Measurements from ENCODE around the gene SAPCD2. TPM values are rescaled to one million over a fixed set of nuclear protein-coding genes. Genes with fewer than 3 reads are reported as not detected.

SAPCD2 gene
- total and polyA plus RNA-seq, 2 experiments from 2014 or later, result 13.4 to 60.3 TPM

DNA sequence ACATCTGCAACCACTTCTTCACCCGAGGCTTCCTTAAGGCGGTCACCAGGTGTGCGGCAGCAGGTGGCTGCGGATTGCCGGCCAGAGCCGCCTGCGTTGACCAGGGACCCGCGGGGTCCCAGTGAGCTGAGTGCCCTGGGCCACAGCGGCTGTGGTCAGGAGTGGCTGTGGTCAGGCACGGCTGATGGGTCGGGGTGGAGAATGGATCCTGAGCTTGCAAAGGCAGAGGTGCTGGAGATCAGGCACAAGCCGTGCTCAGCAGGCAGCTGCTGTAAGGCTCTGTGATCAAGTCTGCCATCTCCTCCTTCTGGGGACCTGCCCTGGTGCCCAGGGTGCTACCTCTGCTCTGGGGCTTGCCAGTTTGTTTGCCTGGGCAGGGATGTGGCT is 9.0 kb upstream of the SAPCD2 start:
- no peak for DNase-seq (ENCODE audit: low spot score)

GRCh38 chr9:137078701-137079400 is 8.5 kb upstream of the SAPCD2 start:
- peak overlapping the region; percentile 86 for H2AFZ ChIP-seq
- TF ChIP-seq ZNF114 (CRISPR knock-in tag; IDR thresholded peaks at IDR 0.05) (no peak), EZH2 (IDR thresholded peaks at IDR 0.05; ENCODE audit: low read depth, unreplicated experiment) (peak; percentile 44), POLR2AphosphoS5 (IDR thresholded peaks at IDR 0.05; ENCODE audit: low read depth) (peak; percentile 57; the same call in 1 of the 2 replicates), REST (IDR thresholded peaks at IDR 0.05; ENCODE audit: unreplicated experiment) (no peak), JUNB (IDR thresholded peaks at IDR 0.05; ENCODE audit: unreplicated experiment) (no peak)
- H3K9me2 ChIP-seq (ENCODE audit: insufficient read depth), result no peaks in the 10 kb centered on the region
- no peaks in the 10 kb centered on the region for H3K36me3 Mint-ChIP-seq (ENCODE audit: low read depth)
- H3K9me3 Mint-ChIP-seq, result no peaks in the 10 kb centered on the region
- 0 out of 2 replicates have a peak, but pooled peaks cover 6% of the 10 kb centered on the region for H4K20me1 ChIP-seq (replicated peaks; ENCODE audit: insufficient read depth)
- ATAC-seq (peak; percentile 70), DNase-seq (ENCODE audit: low spot score) (peak; percentile 62)
- H3K4me3 Mint-ChIP-seq, result peak overlapping the region; percentile 70
- no peaks in the 10 kb centered on the region for H3K79me2 ChIP-seq (replicated peaks; ENCODE audit: insufficient read depth)
- H3F3A ChIP-seq (replicated peaks; ENCODE audit: low read depth), result peaks cover 24% of the 10 kb centered on the region
- H3K4me1 Mint-ChIP-seq, result peaks cover 13% of the 10 kb centered on the region
- H3K27ac ChIP-seq (ENCODE audit: low read depth), result no peak overlapping the region
- no peak overlapping the region for H3K27ac Mint-ChIP-seq
- H3K36me3 ChIP-seq (ENCODE audit: insufficient read depth), result no peaks in the 10 kb centered on the region
- H3K4me1 ChIP-seq (ENCODE audit: insufficient read depth), result peaks cover 24% of the 10 kb centered on the region
- H3K4me2 ChIP-seq, result peak overlapping the region; percentile 88
- peaks cover 40% of the 10 kb centered on the region for H3K27me3 ChIP-seq (ENCODE audit: insufficient read depth)
- peaks cover 45% of the 10 kb centered on the region for H3K27me3 Mint-ChIP-seq (ENCODE audit: insufficient read depth, low read depth, poor library complexity)
- peak overlapping the region; percentile 64 for H3K4me3 ChIP-seq

More for the DNA sequence above, 9.0 kb upstream of the SAPCD2 start:
- peaks cover 40% of the 10 kb centered on the region for H3K27me3 ChIP-seq (ENCODE audit: insufficient read depth)
- Mint-ChIP-seq H3K9me3 (no peaks in the 10 kb centered on the region), H3K27ac (no peak overlapping the region), H3K36me3 (ENCODE audit: low read depth) (no peaks in the 10 kb centered on the region), H3K4me1 (peaks cover 13% of the 10 kb centered on the region), H3K27me3 (ENCODE audit: insufficient read depth, low read depth, poor library complexity) (peaks cover 43% of the 10 kb centered on the region), H3K4me3 (peak overlapping the region; percentile 49; the same call in 2 of the 3 replicates)
- TF ChIP-seq POLR2AphosphoS5 (IDR thresholded peaks at IDR 0.05; ENCODE audit: low read depth), result no peak
- TF ChIP-seq ZNF114 (CRISPR knock-in tag; IDR thresholded peaks at IDR 0.05), result no peak
- TF ChIP-seq ZNF331 (CRISPR knock-in tag; IDR thresholded peaks at IDR 0.05; ENCODE audit: low read depth), result no peak
- TF ChIP-seq, protein P1, sequence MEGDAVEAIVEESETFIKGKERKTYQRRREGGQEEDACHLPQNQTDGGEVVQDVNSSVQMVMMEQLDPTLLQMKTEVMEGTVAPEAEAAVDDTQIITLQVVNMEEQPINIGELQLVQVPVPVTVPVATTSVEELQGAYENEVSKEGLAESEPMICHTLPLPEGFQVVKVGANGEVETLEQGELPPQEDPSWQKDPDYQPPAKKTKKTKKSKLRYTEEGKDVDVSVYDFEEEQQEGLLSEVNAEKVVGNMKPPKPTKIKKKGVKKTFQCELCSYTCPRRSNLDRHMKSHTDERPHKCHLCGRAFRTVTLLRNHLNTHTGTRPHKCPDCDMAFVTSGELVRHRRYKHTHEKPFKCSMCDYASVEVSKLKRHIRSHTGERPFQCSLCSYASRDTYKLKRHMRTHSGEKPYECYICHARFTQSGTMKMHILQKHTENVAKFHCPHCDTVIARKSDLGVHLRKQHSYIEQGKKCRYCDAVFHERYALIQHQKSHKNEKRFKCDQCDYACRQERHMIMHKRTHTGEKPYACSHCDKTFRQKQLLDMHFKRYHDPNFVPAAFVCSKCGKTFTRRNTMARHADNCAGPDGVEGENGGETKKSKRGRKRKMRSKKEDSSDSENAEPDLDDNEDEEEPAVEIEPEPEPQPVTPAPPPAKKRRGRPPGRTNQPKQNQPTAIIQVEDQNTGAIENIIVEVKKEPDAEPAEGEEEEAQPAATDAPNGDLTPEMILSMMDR (conservative IDR thresholded peaks at IDR 0.05; ENCODE audit: low read depth in 2 of 2), result no peak
- no peak for TF ChIP-seq EZH2phosphoT487 (IDR thresholded peaks at IDR 0.05; ENCODE audit: unreplicated experiment)
- TF ChIP-seq NANOG (IDR thresholded peaks at IDR 0.05; ENCODE audit: borderline replicate concordance), result no peak
- no peaks in the 10 kb centered on the region for H3K79me2 ChIP-seq (replicated peaks; ENCODE audit: insufficient read depth)
- H3K27ac ChIP-seq (ENCODE audit: low read depth), result no peak overlapping the region
- ATAC-seq, result no peak
- H3F3A ChIP-seq (replicated peaks; ENCODE audit: low read depth), result peaks cover 21% of the 10 kb centered on the region
- peak overlapping the region; percentile 88 for H3K4me2 ChIP-seq
- no peak overlapping the region; the same call in 1 of the 2 replicates for H2AFZ ChIP-seq
- H3K36me3 ChIP-seq (ENCODE audit: insufficient read depth), result no peaks in the 10 kb centered on the region
- 0 out of 2 replicates have a peak, but pooled peaks cover 6% of the 10 kb centered on the region for H4K20me1 ChIP-seq (replicated peaks; ENCODE audit: insufficient read depth)
- H3K4me3 ChIP-seq, result no peak overlapping the region
- peaks cover 24% of the 10 kb centered on the region for H3K4me1 ChIP-seq (ENCODE audit: insufficient read depth)
- no peaks in the 10 kb centered on the region for H3K9me2 ChIP-seq (ENCODE audit: insufficient read depth)
